GM13976 (cell line): ENCODE measurements around the gene INO80.

Experiments used
- DNase-seq: peaks from one replicate; pipeline ENCODE4 v3.0.0; 2012; ENCODE audit warnings: low spot score
- CTCF ChIP-seq: IDR thresholded peaks from 2 replicates; pipeline ENCODE4 v1.5.1; 2012; ENCODE audit warnings: borderline replicate concordance, mild to moderate bottlenecking; ENCODE audit not compliant: insufficient read depth; ENCODE audit errors: extremely low read depth, missing control alignments, control extremely low read depth
- in situ Hi-C: fragments of 300-500 bp; cut with MboI; formaldehyde crosslinking; loops from one replicate; pipeline ENCODE4 v1.12.0; 2022; ENCODE audit warnings: low sequenced_read_pairs, mixed read lengths, inconsistent platforms; ENCODE audit not compliant: unreplicated experiment

The INO80 gene

GRCh38 chr15:40990789-40991188 is 125.3 kb downstream of the INO80 start:
- no peak for DNase-seq
- in situ Hi-C loops, result no loop called here
- TF ChIP-seq CTCF, result no peak

GRCh38 chr15:40990080-40990479 is 126.0 kb downstream of the INO80 start:
- no peak for TF ChIP-seq CTCF
- in situ Hi-C loops, result no loop called here
- DNase-seq, result no peak

- TF ChIP-seq CTCF, result no peak
- no peak for DNase-seq
- in situ Hi-C loops, result no loop called here
These were observed 127.9 kb downstream of the INO80 start for GRCh38 chr15:40988156-40988555.

GRCh38 chr15:40986820-40987219 is 129.3 kb downstream of the INO80 start:
- no peak for DNase-seq
- TF ChIP-seq CTCF, result no peak
- in situ Hi-C loops, result no loop called here

- DNase-seq, result no peak
- TF ChIP-seq CTCF, result no peak
- in situ Hi-C loops, result no loop called here
These were observed 130.3 kb downstream of the INO80 start for GRCh38 chr15:40985541-40986330.

GRCh38 chr15:40984964-40985363 is 131.1 kb downstream of the INO80 start:
- DNase-seq, result no peak
- in situ Hi-C loops, result no loop called here
- no peak for TF ChIP-seq CTCF
